HepG2 (cell line): Measurements from ENCODE around the gene PCYT2. TPM values are rescaled to one million over a fixed set of nuclear protein-coding genes. Genes with fewer than 3 reads are reported as not detected.
A peak's percentile ranks its signal among the peaks of the same experiment; 100 is the strongest.

Experiments
- DNMT1 ChIP-seq: sonication (generic); formaldehyde crosslinking; IDR thresholded peaks from 2 replicates; pipeline ENCODE4 v1.5.1; 2020; ENCODE audit warnings: mild to moderate bottlenecking, missing genetic modification reagents
- KDM4B ChIP-seq: sonication (generic); formaldehyde crosslinking; IDR thresholded peaks from 2 replicates; pipeline ENCODE4 v1.4.0; 2020; ENCODE audit warnings: missing genetic modification reagents
- PAF1 ChIP-seq: IDR thresholded peaks from 2 replicates; pipeline ENCODE4 v1.6.1; 2016; ENCODE audit warnings: missing genetic modification reagents, missing compliant biosample characterization
- POLR2AphosphoS5 ChIP-seq: IDR thresholded peaks from 2 replicates; pipeline ENCODE4 v1.6.1; 2012; ENCODE audit warnings: low read depth, low read length
- polyA plus RNA-seq, 8 experiments: library from polyadenylated mRNA; depleted of rRNA in 3 of 8; stranded (reverse) in 7 of 8; unstranded in 1 of 8; fragments of >200 nt; fragmentation: Illumina TruSeq in 4 of 8; extraction: Trizol in 4 of 8; gene quantifications; 2 replicates each; pipeline versions ENCODE4 v1.2.1 to v1.2.3, GENCODE V29; 2011 to 2016; ENCODE audit warnings: low read depth in 4 of 8, missing spikeins in 1 of 8, mixed read lengths in 1 of 8; ENCODE audit not compliant: insufficient read depth in 1 of 8
- total RNA-seq, 5 experiments: library from RNA; depleted of rRNA; stranded (reverse); fragments of >200 nt; fragmentation: Illumina TruSeq; extraction: Trizol; gene quantifications; 2 replicates each; pipeline ENCODE4 v1.2.3, GENCODE V29; 2016; ENCODE audit warnings: low read depth in 1 of 5
- TF ChIP-seq, protein P1 (sequence below): sonication (generic); formaldehyde crosslinking; IDR thresholded peaks from 2 replicates; pipeline ENCODE4 v1.4.0; 2020; ENCODE audit warnings: mild to moderate bottlenecking, missing genetic modification reagents, borderline replicate concordance
- TF ChIP-seq, protein P2 (sequence below): sonication (generic); formaldehyde crosslinking; conservative IDR thresholded peaks from 2 replicates; pipeline ENCODE4 v1.4.0; 2020; ENCODE audit warnings: missing genetic modification reagents
- TF ChIP-seq, protein P3 (sequence below): sonication (generic); formaldehyde crosslinking; IDR thresholded peaks from 2 replicates; pipeline ENCODE4 v1.4.0; 2020; ENCODE audit warnings: low read depth, missing genetic modification reagents
- TF ChIP-seq, protein P4 (sequence below): sonication (generic); formaldehyde crosslinking; IDR thresholded peaks from 2 replicates; pipeline ENCODE4 v1.5.0; 2020; ENCODE audit warnings: missing genetic modification reagents, mild to moderate bottlenecking, borderline replicate concordance

PCYT2 gene
- total and polyA plus RNA-seq, 2 of the 13 experiments (the other 11 are each of a cell fraction or from before 2014, with no cell fraction given) = 147 to 297 TPM

DNA sequence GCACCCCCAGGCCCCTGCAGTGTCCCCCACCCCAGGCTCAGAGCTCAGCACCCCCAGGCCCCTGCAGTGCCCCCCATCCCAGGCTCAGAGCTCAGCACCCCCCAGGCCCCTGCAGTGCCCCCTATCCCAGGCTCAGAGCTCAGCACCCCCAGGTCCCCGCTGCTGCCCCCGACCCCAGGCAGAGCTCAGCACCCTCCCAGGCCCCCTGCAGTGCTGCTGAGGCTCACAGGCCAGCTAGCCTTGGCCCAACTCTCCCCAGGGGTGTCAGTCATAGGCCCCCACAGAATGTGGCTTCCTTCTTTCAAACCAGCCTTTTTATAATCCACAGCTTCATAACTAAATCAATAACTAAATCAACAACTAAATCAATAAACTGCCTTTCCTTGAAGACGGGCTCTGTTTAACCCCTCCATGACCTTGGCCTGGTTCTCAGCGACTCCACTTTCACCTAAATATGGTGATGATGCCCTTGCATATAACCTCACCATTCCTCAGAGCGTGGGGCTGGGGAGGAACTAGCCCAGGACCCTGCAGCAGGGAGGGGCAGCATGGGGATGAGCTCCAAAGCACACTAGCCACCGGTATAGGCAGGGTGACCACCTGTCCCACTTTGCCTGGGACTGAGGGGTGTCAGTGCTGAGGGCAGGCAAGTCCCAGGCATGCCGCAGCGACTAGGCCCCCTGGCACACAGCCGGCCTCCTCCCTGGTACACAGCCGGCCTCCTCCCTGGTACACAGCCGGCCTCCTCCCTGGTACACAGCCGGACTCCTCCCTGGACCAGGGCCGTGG is 44.8 kb upstream of the PCYT2 start (continued):
- TF ChIP-seq, protein P1, sequence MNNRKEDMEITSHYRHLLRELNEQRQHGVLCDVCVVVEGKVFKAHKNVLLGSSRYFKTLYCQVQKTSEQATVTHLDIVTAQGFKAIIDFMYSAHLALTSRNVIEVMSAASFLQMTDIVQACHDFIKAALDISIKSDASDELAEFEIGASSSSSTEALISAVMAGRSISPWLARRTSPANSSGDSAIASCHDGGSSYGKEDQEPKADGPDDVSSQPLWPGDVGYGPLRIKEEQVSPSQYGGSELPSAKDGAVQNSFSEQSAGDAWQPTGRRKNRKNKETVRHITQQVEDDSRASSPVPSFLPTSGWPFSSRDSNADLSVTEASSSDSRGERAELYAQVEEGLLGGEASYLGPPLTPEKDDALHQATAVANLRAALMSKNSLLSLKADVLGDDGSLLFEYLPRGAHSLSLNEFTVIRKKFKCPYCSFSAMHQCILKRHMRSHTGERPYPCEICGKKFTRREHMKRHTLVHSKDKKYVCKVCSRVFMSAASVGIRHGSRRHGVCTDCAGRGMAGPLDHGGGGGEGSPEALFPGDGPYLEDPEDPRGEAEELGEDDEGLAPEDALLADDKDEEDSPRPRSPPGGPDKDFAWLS (CRISPR knock-in tag) = 0 out of 2 replicates have a peak, but pooled peaks have one; percentile 27
- 0 out of 2 replicates have a peak, but pooled peaks have one; percentile 12 for TF ChIP-seq DNMT1 (CRISPR knock-in tag)
- 0 out of 2 replicates have a peak, but pooled peaks have one; percentile 47 for TF ChIP-seq POLR2AphosphoS5
- TF ChIP-seq, protein P2, sequence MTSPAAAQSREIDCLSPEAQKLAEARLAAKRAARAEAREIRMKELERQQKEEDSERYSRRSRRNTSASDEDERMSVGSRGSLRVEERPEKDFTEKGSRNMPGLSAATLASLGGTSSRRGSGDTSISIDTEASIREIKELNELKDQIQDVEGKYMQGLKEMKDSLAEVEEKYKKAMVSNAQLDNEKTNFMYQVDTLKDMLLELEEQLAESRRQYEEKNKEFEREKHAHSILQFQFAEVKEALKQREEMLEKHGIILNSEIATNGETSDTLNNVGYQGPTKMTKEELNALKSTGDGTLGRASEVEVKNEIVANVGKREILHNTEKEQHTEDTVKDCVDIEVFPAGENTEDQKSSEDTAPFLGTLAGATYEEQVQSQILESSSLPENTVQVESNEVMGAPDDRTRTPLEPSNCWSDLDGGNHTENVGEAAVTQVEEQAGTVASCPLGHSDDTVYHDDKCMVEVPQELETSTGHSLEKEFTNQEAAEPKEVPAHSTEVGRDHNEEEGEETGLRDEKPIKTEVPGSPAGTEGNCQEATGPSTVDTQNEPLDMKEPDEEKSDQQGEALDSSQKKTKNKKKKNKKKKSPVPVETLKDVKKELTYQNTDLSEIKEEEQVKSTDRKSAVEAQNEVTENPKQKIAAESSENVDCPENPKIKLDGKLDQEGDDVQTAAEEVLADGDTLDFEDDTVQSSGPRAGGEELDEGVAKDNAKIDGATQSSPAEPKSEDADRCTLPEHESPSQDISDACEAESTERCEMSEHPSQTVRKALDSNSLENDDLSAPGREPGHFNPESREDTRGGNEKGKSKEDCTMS (CRISPR knock-in tag) = no peak
- TF ChIP-seq, protein P3, sequence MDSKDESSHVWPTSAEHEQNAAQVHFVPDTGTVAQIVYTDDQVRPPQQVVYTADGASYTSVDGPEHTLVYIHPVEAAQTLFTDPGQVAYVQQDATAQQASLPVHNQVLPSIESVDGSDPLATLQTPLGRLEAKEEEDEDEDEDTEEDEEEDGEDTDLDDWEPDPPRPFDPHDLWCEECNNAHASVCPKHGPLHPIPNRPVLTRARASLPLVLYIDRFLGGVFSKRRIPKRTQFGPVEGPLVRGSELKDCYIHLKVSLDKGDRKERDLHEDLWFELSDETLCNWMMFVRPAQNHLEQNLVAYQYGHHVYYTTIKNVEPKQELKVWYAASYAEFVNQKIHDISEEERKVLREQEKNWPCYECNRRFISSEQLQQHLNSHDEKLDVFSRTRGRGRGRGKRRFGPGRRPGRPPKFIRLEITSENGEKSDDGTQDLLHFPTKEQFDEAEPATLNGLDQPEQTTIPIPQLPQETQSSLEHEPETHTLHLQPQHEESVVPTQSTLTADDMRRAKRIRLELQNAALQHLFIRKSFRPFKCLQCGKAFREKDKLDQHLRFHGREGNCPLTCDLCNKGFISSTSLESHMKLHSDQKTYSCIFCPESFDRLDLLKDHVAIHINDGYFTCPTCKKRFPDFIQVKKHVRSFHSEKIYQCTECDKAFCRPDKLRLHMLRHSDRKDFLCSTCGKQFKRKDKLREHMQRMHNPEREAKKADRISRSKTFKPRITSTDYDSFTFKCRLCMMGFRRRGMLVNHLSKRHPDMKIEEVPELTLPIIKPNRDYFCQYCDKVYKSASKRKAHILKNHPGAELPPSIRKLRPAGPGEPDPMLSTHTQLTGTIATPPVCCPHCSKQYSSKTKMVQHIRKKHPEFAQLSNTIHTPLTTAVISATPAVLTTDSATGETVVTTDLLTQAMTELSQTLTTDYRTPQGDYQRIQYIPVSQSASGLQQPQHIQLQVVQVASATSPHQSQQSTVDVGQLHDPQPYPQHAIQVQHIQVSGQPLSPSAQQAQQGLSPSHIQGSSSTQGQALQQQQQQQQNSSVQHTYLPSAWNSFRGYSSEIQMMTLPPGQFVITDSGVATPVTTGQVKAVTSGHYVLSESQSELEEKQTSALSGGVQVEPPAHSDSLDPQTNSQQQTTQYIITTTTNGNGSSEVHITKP = no peak
- TF ChIP-seq, protein P4, sequence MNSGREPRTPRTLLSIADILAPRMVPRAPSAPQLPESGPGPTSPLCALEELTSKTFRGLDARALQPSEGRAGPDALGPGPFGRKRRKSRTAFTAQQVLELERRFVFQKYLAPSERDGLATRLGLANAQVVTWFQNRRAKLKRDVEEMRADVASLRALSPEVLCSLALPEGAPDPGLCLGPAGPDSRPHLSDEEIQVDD (CRISPR knock-in tag) = peak; percentile 43; the same call in 1 of the 2 replicates
- TF ChIP-seq PAF1 (CRISPR knock-in tag) = peak; percentile 70; the same call in 1 of the 2 replicates
- no peak for TF ChIP-seq KDM4B (CRISPR knock-in tag)
